ENCODE measurements around the gene CARM1.
"Not testable (repeated sequence)": the region's sequence is repeated elsewhere in the genome, so short reads cannot be mapped to it uniquely, and the experiment has no call there.

Gene CARM1

DNA sequence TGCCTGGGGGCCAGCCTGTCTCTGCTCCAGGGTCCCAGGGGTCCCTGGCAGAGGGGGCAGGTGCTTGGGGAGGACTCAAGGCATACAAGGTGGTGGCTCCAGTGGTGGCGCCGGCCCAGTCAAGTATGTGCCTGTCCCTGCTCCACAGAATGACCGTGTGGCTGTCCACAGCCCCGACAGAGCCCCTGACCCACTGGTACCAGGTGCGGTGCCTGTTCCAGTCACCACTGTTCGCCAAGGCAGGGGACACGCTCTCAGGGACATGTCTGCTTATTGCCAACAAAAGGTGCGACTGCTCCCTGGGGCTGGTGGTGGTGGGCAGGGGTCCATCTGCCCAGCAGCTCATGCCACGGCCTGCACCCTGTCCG, 48.9 kb downstream of the CARM1 start:
- peaks cover 6% of the 10 kb centered on the region for H3K36me3 Mint-ChIP-seq (ENCODE audit: low read depth)
- no peak overlapping the region for H3K4me3 Mint-ChIP-seq
- H3K4me1 Mint-ChIP-seq, result no peaks in the 10 kb centered on the region
- no peak for ATAC-seq
- H3K27ac Mint-ChIP-seq, result no peak overlapping the region
- no peak for DNase-seq
- H3K9me3 Mint-ChIP-seq, result no peaks in the 10 kb centered on the region
- no peaks in the 10 kb centered on the region for H3K27me3 Mint-ChIP-seq

DNA sequence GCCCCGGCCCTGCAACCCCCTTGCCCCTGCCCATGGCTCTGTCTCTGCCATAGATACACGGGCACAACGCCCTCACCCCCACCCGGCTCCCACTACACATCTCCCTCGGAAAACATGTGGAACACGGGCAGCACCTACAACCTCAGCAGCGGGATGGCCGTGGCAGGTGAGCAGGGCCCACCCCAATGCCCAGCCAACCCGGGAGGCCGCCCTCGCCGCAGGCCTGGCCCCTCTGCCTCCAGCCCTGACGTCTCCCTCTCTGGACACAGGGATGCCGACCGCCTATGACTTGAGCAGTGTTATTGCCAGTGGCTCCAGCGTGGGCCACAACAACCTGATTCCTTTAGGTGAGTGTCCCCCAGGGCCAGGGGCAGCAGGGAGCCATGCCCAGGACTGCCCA, 49.4 kb downstream of the CARM1 start:
- H3K27me3 Mint-ChIP-seq, result no peaks in the 10 kb centered on the region
- no peaks in the 10 kb centered on the region for H3K9me3 Mint-ChIP-seq
- no peak overlapping the region for H3K4me3 Mint-ChIP-seq
- DNase-seq, result no peak
- ATAC-seq, result no peak
- peaks cover 6% of the 10 kb centered on the region for H3K36me3 Mint-ChIP-seq (ENCODE audit: low read depth)
- no peak overlapping the region for H3K27ac Mint-ChIP-seq
- H3K4me1 Mint-ChIP-seq, result no peaks in the 10 kb centered on the region

- no peaks in the 10 kb centered on the region for H3K9me3 Mint-ChIP-seq
- H3K36me3 Mint-ChIP-seq (ENCODE audit: low read depth), result peaks cover 4% of the 10 kb centered on the region
- H3K4me1 Mint-ChIP-seq, result no peaks in the 10 kb centered on the region
- ATAC-seq (no peak), DNase-seq (no peak)
- no peak overlapping the region for H3K27ac Mint-ChIP-seq
- H3K4me3 Mint-ChIP-seq, result no peak overlapping the region
- H3K27me3 Mint-ChIP-seq, result no peaks in the 10 kb centered on the region
These were observed 50.0 kb downstream of the CARM1 start for GRCh38 chr19:10921199-10921909.

DNA sequence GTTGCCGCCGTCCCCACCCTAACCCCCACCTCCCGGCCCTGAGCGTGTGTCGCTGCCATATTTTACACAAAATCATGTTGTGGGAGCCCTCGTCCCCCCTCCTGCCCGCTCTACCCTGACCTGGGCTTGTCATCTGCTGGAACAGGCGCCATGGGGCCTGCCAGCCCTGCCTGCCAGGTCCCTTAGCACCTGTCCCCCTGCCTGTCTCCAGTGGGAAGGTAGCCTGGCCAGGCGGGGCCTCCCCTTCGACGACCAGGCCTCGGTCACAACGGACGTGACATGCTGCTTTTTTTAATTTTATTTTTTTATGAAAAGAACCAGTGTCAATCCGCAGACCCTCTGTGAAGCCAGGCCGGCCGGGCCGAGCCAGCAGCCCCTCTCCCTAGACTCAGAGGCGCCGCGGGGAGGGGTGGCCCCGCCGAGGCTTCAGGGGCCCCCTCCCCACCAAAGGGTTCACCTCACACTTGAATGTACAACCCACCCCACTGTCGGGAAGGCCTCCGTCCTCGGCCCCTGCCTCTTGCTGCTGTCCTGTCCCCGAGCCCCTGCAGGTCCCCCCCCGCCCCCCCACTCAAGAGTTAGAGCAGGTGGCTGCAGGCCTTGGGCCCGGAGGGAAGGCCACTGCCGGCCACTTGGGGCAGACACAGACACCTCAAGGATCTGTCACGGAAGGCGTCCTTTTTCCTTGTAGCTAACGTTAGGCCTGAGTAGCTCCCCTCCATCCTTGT, 50.7 kb downstream of the CARM1 start:
- DNase-seq, result no peak
- Mint-ChIP-seq H3K9me3 (no peaks in the 10 kb centered on the region), H3K27me3 (no peaks in the 10 kb centered on the region), H3K36me3 (ENCODE audit: low read depth) (peaks cover 4% of the 10 kb centered on the region), H3K4me1 (no peaks in the 10 kb centered on the region), H3K27ac (no peak overlapping the region), H3K4me3 (no peak overlapping the region)
- no peak for ATAC-seq

- Mint-ChIP-seq H3K27me3 (no peaks in the 10 kb centered on the region), H3K36me3 (ENCODE audit: low read depth) (peaks cover 4% of the 10 kb centered on the region), H3K27ac (no peak overlapping the region), H3K9me3 (no peaks in the 10 kb centered on the region), H3K4me1 (peaks cover 4% of the 10 kb centered on the region), H3K4me3 (no peak overlapping the region)
- no peak for ATAC-seq
- DNase-seq, result no peak
These were observed 51.3 kb downstream of the CARM1 start for GRCh38 chr19:10922638-10923014.

DNA sequence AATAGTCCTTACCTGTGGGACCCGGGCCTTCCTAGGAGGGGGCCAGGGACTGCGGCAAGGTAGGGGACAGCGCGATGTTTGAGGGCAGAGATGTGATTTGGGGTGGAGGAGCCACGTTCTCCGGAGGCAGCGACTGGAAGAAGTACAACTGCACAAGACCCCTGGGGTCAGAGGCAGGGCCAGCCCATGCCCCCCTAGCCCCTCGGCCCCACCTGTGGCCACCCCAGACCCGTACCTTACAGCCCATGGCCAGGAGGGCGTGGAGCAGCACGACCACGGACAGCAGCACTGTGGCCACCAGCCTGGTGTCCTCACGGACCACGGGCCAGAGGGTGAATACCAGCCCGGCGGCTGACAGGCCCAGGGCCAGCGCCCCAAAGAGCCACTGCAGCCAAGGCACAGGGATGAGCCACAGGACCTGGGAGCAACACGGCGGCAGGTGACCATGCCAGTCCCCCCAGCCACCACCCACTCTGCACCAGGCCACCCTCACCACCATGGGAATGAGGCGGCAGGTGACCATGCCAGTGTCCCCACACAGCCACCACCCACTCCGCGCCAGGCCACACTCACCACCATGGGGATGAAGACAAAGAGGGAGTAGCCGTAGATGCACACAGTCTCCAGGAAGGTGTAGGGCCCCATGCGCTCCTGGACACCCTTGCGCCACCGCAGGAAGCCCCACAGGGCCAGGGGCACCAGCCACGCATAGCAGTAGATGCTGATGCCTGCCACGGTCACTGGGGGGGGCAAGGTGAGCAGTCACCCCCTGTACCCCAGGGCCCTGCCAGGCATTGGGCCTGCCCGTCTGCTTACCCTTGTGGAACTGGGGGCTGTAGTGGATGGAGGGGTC, 52.1 kb downstream of the CARM1 start:
- DNase-seq (no peak), ATAC-seq (no peak)
- Mint-ChIP-seq H3K9me3 (no peaks in the 10 kb centered on the region), H3K4me3 (no peak overlapping the region), H3K4me1 (peaks cover 9% of the 10 kb centered on the region), H3K27me3 (peaks cover under 1% of the 10 kb centered on the region), H3K36me3 (ENCODE audit: low read depth) (peaks cover 4% of the 10 kb centered on the region), H3K27ac (no peak overlapping the region)

DNA sequence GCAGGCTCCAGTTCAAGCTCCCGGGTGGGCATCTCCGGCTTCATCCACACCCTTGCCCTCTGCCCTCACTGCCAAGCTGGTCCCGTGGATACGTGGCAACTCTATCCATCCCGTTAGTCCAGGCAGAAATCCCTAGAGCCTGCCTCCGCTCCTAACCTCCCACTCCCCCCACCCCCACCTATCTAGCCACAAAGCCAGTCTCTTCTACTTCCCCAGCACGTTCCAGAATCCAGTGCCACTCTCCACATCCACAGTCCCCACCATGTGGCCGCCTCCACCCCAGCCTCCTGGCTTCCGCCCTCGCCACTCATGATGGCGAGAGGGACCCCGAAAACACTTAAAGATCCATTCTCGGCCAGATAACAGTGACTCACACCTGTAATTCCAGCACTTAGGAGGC, 53.2 kb downstream of the CARM1 start:
- Mint-ChIP-seq H3K4me3 (no peak overlapping the region), H3K36me3 (ENCODE audit: low read depth) (peaks cover 4% of the 10 kb centered on the region), H3K4me1 (peaks cover 11% of the 10 kb centered on the region), H3K27me3 (peaks cover 2% of the 10 kb centered on the region), H3K27ac (no peak overlapping the region), H3K9me3 (no peaks in the 10 kb centered on the region)
- ATAC-seq, result no peak
- DNase-seq, result no peak

GRCh38 chr19:10927730-10928562, 56.6 kb downstream of the CARM1 start:
- Mint-ChIP-seq H3K4me1 (peaks cover 24% of the 10 kb centered on the region), H3K27me3 (peaks cover 2% of the 10 kb centered on the region), H3K9me3 (no peaks in the 10 kb centered on the region), H3K4me3 (peak overlapping the region; percentile 87), H3K36me3 (ENCODE audit: low read depth) (peaks cover 4% of the 10 kb centered on the region), H3K27ac (peak overlapping the region; percentile 87)
- DNase-seq (peak; percentile 14), ATAC-seq (no peak)

GRCh38 chr19:10928563-10929401, 57.4 kb downstream of the CARM1 start, which contains the start of the genes TIMM29 and YIPF2:
TSS of gene TIMM29 (plus strand) at chr19:10928811. CDS start at chr19:10928823, 12 bp downstream.
TSS of gene YIPF2 (minus strand) at chr19:10928639. CDS start at chr19:10928410, 229 bp downstream.
- Mint-ChIP-seq H3K4me3 (peak within 1 kb of the TSS; percentile 87), H3K36me3 (ENCODE audit: low read depth) (peaks cover 2% of the 10 kb centered on the region), H3K9me3 (no peaks in the 10 kb centered on the region), H3K4me1 (peaks cover 24% of the 10 kb centered on the region), H3K27ac (peak within 1 kb of the TSS; percentile 87), H3K27me3 (peaks cover 2% of the 10 kb centered on the region)
- peak; percentile 95 for DNase-seq
- ATAC-seq, result peak; percentile 93

DNA sequence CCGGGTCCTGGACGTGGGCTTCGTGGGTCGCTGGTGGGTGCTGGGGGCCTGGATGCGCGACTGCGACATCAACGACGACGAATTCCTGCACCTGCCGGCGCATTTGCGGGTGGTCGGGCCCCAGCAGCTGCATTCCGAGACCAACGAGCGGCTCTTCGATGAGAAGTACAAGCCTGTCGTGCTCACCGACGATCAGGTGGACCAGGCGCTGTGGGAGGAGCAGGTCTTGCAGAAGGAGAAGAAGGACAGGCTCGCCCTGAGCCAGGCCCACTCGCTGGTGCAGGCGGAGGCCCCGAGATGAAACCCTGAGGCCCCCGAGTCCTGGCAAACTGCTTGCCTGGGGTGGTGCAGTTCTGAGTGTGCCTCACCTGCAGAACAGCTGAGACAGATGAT, 58.0 kb downstream of the CARM1 start:
- DNase-seq, result no peak
- Mint-ChIP-seq H3K9me3 (no peaks in the 10 kb centered on the region), H3K27ac (no peak overlapping the region), H3K4me1 (peaks cover 24% of the 10 kb centered on the region), H3K27me3 (peaks cover 2% of the 10 kb centered on the region), H3K36me3 (ENCODE audit: low read depth) (peaks cover 2% of the 10 kb centered on the region), H3K4me3 (peak overlapping the region; percentile 87)
- ATAC-seq, result no peak

DNA sequence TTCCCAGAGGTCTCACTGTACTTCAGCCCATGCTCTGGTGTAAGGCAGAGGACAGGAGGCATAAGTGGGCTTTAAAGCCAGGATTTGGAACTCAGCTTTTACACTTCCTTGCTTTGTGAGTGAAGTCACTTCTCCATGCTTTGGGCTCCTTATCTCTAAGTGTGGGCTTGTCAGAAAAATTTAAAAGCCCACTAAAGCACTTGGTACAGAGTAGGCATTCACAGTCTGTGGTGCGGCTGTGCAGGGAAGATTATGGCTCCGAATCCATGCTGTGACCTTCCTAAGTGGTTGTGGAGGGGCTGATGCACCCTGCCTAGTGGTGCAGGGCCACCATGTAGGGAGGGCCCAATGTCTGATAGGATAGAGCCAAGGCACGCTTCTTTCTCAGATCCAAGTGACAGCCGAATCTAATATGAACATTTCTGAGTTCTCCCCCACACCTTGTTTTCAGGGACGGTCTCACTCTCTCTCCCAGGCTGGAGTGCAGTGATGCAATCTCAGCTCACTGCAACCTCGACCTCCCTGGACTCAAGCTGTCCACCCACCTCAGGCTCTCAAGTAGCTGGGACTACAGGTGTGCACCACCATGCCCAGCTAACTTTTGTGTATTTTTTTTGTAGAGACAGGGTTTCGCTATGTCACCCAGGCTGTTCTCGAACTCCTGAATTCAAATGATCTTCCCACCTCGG, 64.2 kb downstream of the CARM1 start:
- Mint-ChIP-seq H3K27ac (no peak overlapping the region), H3K36me3 (ENCODE audit: low read depth) (peaks cover 2% of the 10 kb centered on the region), H3K4me1 (peaks cover 8% of the 10 kb centered on the region), H3K9me3 (no peaks in the 10 kb centered on the region), H3K4me3 (no peak overlapping the region), H3K27me3 (no peaks in the 10 kb centered on the region)
- ATAC-seq, result no peak
- no peak for DNase-seq

- Mint-ChIP-seq H3K9me3 (no peaks in the 10 kb centered on the region), H3K36me3 (ENCODE audit: low read depth) (peaks cover 2% of the 10 kb centered on the region), H3K4me3 (no peak overlapping the region), H3K27me3 (no peaks in the 10 kb centered on the region), H3K27ac (no peak overlapping the region), H3K4me1 (peaks cover 4% of the 10 kb centered on the region)
- peak; percentile 23 for DNase-seq
- peak; percentile 87 for ATAC-seq
These were observed 65.3 kb downstream of the CARM1 start for GRCh38 chr19:10936661-10937084.

GRCh38 chr19:10941649-10942048, 70.3 kb downstream of the CARM1 start:
- H3K4me3 Mint-ChIP-seq; H3K4me1 Mint-ChIP-seq; H3K27me3 Mint-ChIP-seq; DNase-seq; H3K27ac Mint-ChIP-seq; H3K9me3 Mint-ChIP-seq; ATAC-seq; H3K36me3 Mint-ChIP-seq (ENCODE audit: low read depth): not testable (repeated sequence)

Data from activated naive CD8-positive, alpha-beta T cell treated with anti-CD3 and anti-CD28 coated beads, Interleukin-2, amount 50 U/mL, for 24 hours (primary cell).